HFFc6 (cell line): ENCODE results near the gene MIER2. TPM values are rescaled to one million over a fixed set of nuclear protein-coding genes. Genes with fewer than 3 reads are reported as not detected.

Source experiments
- DNase-seq: peaks from one replicate; pipeline ENCODE4 v3.0.0-alpha.2; 2018
- H3K27ac Mint-ChIP-seq: 2 replicates; pipeline ENCODE4 v1.8.0; 2020; ENCODE audit warnings: mild to moderate bottlenecking, mixed read lengths
- H3K27me3 Mint-ChIP-seq: 2 replicates; pipeline ENCODE4 v1.8.0; 2021; ENCODE audit warnings: mild to moderate bottlenecking, moderate library complexity, mixed read lengths; ENCODE audit not compliant: insufficient read depth
- H3K36me3 Mint-ChIP-seq: 2 replicates; pipeline ENCODE4 v1.8.0; 2021; ENCODE audit warnings: low read depth, mixed read lengths
- H3K4me1 Mint-ChIP-seq: 2 replicates; pipeline ENCODE4 v1.8.0; 2020; ENCODE audit warnings: low read depth, mixed read lengths
- H3K4me3 Mint-ChIP-seq: 2 replicates; pipeline ENCODE4 v1.8.0; 2020; ENCODE audit warnings: mild to moderate bottlenecking, moderate library complexity, mixed read lengths
- H3K9me3 Mint-ChIP-seq: 2 replicates; pipeline ENCODE4 v1.8.0; 2020; ENCODE audit warnings: mild to moderate bottlenecking, mixed read lengths
- total RNA-seq, 6 experiments: library from RNA; stranded (reverse); fragmentation: NEBNext Ultra II Directional; extraction: Animal tissue kit (Norgen Biotek cat#: 25700); gene quantifications; 2 replicates in 1 of 6; 3 replicates in 5 of 6; pipeline ENCODE4 v1.2.3, GENCODE V29; 2021
- TF ChIP-seq, protein P1 (sequence below): fragments of 200-600 bp; sonication (generic); IDR thresholded peaks from 2 replicates; pipeline ENCODE4 v1.5.0; 2021; ENCODE audit warnings: antibody characterized with exemption, mild to moderate bottlenecking

Gene MIER2
- total RNA-seq, 6 experiments from 2014 or later: 31.7 to 42.2 (median 33.4) TPM

DNA sequence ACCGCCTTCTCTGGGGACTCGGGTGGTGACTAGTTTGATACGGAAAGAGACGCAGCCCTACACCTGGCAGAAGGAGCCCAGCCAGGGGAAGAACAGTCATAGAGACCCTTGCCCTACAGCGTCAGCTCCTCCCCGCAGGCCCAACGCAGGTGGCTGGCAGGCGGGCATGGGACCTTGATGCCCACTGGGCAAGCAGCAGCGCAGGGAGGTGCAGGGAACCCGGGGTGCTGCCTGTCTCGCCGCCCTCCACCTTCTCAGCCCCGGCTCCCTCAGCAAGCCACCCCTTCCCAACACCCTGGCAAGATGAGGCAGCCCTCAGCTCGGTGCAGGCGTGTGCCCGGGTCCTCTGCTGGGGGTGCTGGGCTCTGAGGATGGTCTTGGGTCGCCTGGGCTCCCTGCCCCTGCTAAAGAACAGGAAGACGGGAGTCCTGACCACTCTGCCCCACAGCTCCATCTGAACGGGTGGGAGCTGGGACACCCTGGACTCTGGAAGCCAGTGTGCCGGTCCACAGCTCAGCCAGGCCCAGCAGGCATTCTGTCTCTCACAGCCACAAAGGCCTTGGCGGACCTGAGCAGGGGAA lies 9.0 kb downstream of the MIER2 start:
- Mint-ChIP-seq H3K4me3 (no peak overlapping the region), H3K27me3 (peaks cover 1% of the 10 kb centered on the region), H3K4me1 (peaks cover 27% of the 10 kb centered on the region), H3K36me3 (peaks cover 36% of the 10 kb centered on the region), H3K27ac (no peak overlapping the region), H3K9me3 (peaks cover 3% of the 10 kb centered on the region; the same call in 1 of the 2 replicates)
- no peak for DNase-seq
- TF ChIP-seq, protein P1, sequence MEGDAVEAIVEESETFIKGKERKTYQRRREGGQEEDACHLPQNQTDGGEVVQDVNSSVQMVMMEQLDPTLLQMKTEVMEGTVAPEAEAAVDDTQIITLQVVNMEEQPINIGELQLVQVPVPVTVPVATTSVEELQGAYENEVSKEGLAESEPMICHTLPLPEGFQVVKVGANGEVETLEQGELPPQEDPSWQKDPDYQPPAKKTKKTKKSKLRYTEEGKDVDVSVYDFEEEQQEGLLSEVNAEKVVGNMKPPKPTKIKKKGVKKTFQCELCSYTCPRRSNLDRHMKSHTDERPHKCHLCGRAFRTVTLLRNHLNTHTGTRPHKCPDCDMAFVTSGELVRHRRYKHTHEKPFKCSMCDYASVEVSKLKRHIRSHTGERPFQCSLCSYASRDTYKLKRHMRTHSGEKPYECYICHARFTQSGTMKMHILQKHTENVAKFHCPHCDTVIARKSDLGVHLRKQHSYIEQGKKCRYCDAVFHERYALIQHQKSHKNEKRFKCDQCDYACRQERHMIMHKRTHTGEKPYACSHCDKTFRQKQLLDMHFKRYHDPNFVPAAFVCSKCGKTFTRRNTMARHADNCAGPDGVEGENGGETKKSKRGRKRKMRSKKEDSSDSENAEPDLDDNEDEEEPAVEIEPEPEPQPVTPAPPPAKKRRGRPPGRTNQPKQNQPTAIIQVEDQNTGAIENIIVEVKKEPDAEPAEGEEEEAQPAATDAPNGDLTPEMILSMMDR: no peak

DNA sequence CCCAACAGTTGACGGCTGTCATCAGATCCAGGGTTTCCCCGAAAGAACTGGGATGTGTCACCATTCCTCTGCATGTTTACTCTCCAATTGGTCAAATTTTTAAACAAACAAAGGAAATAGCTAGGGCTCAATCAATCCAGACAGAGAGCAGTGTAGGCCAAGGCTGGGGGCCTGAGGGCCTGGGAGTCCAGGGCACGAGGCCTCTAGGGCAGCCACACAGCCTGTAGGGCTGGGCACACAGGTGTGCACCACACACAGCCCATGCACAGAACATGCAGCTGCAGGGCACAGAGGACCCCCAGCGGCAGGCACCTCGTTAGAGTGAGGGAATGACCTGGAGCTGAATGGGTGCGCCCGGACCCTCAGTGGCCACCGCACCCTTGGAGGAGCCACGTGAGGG lies 9.5 kb downstream of the MIER2 start:
- no peak overlapping the region for H3K4me3 Mint-ChIP-seq
- no peak overlapping the region for H3K27ac Mint-ChIP-seq
- no peak for DNase-seq
- H3K36me3 Mint-ChIP-seq: peaks cover 33% of the 10 kb centered on the region
- H3K9me3 Mint-ChIP-seq: peaks cover 4% of the 10 kb centered on the region; the same call in 1 of the 2 replicates
- H3K27me3 Mint-ChIP-seq: peaks cover 1% of the 10 kb centered on the region
- peaks cover 22% of the 10 kb centered on the region for H3K4me1 Mint-ChIP-seq
- TF ChIP-seq, protein P1: no peak

DNA sequence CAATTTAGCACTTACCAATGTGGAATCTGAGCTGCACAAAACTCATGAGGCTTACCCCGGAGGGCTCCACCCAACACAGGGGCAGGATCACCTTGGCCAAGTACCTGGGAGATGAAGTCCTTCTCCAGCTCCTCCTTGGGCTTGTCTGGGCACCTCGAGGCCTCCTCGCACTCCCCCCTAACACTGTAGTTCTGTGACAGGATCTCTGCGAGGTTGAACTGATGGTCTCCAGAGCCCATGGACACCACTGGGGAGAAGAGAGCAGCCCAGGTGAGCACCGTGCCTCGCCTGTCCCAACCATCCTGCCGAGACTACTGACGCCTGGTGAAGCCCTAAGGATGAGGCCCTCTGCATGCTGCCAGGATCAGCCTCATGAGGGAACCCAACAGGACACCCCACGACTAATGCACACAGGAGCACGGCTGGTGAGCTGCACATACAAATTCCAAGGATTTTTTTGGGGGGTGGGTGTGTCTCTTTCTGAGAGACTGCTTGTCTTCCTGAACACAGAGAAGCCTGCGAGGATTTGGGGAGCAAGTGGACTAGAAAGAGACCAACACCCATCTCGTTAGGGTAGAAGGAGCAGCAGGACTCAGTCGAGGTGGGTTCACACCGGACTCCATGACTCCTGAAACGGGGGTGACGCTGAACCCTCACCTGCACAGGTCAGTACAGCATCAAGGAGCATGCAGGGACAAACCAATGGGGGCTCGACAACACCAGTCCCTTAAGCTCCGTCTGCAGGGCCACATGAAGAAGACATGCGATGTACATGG lies 10.1 kb downstream of the MIER2 start:
- no peak for DNase-seq
- TF ChIP-seq, protein P1: no peak
- Mint-ChIP-seq H3K36me3 (peaks cover 28% of the 10 kb centered on the region), H3K27ac (no peak overlapping the region), H3K9me3 (peaks cover 4% of the 10 kb centered on the region; the same call in 1 of the 2 replicates), H3K27me3 (peaks cover 1% of the 10 kb centered on the region), H3K4me3 (no peak overlapping the region), H3K4me1 (peaks cover 17% of the 10 kb centered on the region)

DNA sequence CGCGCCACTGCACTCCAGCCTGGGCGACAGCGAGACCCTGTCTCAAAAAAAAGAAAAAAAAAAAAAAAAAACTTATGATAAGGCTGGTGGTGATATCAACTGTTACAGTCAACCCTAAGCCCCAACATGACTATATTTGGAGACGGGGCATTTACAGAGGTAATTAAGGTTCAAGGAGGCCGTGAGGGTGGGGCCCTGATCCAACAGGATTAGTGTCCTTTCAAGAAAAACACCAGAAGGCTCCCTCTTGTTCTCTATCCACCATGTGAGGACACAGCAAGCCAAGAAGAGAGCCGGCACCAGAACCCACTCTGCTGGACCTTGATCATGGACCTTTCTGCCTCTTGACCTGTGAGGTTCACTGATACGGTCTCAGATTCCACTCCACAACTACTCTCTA lies 14.1 kb downstream of the MIER2 start:
- DNase-seq: no peak
- Mint-ChIP-seq H3K9me3 (peaks cover 23% of the 10 kb centered on the region), H3K27me3 (no peaks in the 10 kb centered on the region; the same call in 1 of the 2 replicates), H3K36me3 (peaks cover 39% of the 10 kb centered on the region), H3K4me1 (0 out of 2 replicates have a peak, but pooled peaks cover 4% of the 10 kb centered on the region), H3K27ac (no peak overlapping the region), H3K4me3 (no peak overlapping the region)
- TF ChIP-seq, protein P1: no peak

DNA sequence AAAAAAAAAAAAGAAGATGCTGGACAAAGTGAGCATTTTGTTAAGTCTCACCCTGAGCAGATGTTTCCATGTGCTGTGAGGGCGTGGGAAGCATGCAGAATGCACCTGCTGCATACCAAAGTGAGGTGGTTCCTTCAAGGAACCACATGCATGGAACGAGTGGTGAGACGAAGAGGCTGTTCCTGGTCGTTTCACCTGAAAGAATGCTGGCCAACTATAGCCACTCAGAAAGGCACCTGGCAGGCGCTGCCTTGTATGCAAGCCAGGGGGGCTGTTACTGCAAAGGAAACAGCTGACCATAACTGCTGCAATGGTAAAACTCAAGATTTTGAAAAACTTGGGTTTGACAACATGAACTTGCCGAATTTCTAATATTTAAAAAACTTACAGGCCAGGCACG lies 14.7 kb downstream of the MIER2 start:
- Mint-ChIP-seq H3K4me3 (no peak overlapping the region), H3K36me3 (peaks cover 39% of the 10 kb centered on the region), H3K27me3 (no peaks in the 10 kb centered on the region; the same call in 1 of the 2 replicates), H3K27ac (no peak overlapping the region), H3K4me1 (0 out of 2 replicates have a peak, but pooled peaks cover 3% of the 10 kb centered on the region), H3K9me3 (peaks cover 23% of the 10 kb centered on the region)
- TF ChIP-seq, protein P1: no peak
- DNase-seq: no peak
